Mesenteric fat pad (tissue), 1 donor: Measurements from ENCODE around the gene TMEM145. TPM values are rescaled to one million over a fixed set of nuclear protein-coding genes. Genes with fewer than 3 reads are reported as not detected.
A peak's percentile ranks its signal among the peaks of the same experiment; 100 is the strongest.
"Not testable (repeated sequence)": the region's sequence is repeated elsewhere in the genome, so short reads cannot be mapped to it uniquely, and the experiment has no call there.

ENCODE experiments used
- DNase-seq: peaks from one replicate; pipeline ENCODE4 v3.0.0-alpha.2; 2020; ENCODE audit warnings: low spot score
- total RNA-seq: library from RNA; stranded (reverse); fragmentation: NEBNext Ultra II Directional; extraction: Animal tissue kit (Norgen Biotek cat#: 25700); gene quantifications from one replicate; pipeline ENCODE4 v1.2.1, GENCODE V29; 2021
- donor health status: DM: yes; HTN: yes; CAD: no.

TMEM145 gene
- total RNA-seq, 1 donor from 2014 or later, result not detected

DNA sequence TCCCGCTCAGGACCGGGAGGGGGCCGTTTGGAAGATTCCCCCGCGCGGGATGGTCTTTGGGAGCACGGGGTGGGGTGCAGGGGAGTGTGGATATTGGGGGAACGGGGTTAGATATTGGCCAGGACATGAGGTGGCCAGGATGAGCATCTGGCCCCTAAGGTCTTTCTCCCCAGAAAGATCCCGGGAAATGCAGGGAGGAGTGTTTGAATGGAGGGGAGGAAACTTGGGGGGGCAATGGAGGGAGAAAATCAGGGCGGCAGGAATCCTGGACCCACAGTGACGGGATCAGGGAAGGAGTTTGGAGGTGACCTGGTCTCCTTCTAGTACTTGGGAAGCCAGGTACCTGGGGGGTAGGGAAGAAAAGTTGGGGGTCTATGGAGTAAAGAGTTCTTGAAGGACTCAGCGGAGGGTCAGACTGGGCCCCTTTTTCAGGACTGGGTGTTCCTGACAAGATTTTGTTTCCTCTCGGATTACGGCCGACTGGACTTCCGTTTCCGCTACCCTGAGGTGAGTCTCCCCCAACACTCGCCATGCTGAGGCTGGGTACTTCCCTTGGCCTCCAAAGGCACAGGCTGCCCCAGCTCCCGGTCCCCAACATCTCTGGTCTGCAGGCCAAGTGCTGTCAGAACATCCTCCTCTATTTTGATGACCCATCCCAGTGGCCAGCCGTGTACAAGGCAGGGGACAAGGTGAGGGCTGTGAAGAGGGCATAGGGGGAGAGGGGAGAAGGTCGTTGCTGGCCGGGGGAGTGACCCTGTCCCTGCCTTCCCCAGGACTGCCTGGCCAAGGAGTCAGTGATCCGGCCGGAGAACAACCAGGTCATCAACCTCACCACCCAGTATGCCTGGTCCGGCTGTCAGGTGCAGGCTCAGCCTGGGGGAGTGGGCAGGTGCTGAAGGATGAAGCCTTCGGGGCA lies 989 bp downstream of the TMEM145 start:
- no peak for DNase-seq

DNA sequence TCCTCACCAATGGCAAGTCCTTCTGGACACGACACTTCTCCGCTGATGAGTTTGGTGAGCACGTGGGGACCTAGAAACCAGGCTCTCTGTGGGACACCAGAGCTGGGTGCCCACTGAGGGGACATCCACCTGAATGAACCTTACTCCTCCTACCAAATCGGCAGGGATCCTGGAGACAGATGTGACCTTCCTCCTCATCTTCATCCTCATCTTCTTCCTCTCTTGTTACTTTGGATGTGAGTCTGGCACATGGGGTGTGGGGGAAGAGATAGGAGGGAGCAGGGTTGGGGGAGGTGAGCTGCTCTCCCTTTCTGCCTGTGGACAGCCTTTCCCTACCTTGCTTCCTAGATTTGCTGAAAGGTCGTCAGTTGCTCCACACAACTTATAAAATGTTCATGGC lies 1.9 kb downstream of the TMEM145 start:
- no peak for DNase-seq

DNA sequence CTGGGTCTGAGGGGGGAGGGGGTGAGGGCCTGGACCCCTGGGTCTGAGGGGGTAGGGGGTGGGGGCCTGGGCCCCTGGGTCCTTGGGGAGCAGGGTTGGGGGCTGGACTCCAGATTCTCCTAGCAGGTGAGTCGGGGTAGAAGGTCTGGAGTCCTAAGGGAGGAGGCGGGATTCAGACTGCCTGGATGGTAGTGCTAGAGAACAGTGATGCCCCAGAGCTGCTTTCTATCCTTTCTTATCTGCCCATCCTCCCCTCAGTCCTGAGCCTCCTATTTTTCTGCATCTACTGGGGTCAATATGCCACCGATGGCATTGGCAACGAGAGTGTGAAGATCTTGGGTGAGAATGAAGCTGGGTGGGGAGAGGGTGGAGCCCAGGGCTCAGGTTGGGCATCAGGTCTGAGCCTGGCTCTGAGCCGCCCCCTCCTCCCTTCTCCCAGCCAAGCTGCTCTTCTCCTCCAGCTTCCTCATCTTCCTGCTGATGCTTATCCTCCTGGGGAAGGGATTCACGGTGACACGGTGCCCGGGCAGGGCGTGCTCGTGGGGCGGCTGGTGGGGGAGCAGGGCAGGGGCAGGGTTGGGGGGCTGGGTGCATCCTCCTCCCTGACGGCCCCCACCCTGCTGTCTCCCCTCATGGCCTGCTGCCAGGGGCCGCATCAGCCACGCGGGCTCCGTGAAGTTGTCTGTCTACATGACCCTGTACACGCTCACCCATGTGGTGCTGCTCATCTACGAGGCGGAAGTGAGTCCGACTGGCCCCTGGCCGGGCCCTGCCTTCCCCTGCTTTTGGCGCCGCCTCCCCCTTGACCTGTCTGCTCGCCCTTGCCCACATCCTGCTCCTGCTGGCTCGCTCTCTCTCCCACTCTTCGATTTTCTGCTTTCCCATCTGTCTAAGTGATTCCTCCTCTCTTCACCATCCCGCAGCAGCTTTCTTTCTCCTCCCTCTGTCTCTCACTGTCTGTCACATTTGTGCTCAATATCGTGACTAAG lies 3.4 kb downstream of the TMEM145 start:
- no peak for DNase-seq

DNA sequence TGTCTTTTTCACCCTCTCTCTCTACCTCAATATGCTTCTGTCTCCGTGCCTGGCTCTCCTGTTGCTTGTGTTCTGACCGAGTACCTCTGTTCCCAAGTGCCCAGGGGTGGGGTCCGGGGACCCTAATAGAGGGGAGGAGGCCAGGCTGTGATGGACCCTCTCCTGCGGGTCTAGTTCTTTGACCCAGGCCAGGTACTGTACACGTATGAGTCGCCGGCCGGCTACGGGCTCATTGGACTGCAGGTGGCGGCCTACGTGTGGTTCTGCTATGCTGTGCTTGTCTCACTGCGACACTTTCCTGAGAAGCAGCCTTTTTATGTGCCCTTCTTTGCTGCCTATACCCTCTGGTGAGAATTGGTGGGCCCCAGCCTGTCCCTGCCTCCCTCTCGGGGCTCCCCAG lies 4.4 kb downstream of the TMEM145 start:
- DNase-seq, result no peak

DNA sequence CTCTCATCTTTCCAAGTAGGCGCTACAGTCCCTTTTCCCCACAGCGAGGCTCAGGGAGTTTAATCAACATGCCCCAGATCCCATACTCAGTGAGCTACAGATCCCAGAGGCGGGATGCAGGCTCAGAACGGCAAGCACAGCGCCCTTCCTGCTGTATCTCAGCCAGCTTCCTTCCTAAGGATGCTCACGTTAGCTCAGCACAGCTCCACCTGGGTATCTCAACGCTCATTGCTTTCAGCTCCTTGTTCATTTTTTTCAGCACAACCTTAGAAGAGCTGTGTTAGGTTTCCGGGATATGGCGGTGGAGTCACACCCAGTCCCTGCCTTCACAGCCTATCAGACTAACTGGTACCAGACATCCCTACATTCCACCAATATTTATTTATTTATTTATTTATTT lies 9.2 kb downstream of the TMEM145 start:
- DNase-seq, result no peak

DNA sequence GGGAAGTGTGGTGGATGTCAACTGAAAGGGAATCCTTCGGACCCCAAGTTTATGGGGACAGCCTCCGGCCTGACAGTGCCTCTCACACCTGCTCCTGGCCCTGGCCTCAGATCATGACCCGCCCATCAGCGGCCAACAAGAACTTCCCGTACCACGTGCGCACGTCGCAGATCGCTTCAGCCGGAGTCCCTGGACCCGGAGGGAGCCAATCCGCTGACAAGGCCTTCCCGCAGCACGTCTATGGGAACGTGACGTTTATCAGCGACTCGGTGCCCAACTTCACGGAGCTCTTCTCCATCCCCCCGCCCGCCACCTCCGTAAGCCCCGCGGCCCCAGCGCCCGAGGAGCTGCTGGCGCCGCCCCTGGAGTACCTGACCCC lies 10.4 kb downstream of the TMEM145 start:
- DNase-seq, result no peak

DNA sequence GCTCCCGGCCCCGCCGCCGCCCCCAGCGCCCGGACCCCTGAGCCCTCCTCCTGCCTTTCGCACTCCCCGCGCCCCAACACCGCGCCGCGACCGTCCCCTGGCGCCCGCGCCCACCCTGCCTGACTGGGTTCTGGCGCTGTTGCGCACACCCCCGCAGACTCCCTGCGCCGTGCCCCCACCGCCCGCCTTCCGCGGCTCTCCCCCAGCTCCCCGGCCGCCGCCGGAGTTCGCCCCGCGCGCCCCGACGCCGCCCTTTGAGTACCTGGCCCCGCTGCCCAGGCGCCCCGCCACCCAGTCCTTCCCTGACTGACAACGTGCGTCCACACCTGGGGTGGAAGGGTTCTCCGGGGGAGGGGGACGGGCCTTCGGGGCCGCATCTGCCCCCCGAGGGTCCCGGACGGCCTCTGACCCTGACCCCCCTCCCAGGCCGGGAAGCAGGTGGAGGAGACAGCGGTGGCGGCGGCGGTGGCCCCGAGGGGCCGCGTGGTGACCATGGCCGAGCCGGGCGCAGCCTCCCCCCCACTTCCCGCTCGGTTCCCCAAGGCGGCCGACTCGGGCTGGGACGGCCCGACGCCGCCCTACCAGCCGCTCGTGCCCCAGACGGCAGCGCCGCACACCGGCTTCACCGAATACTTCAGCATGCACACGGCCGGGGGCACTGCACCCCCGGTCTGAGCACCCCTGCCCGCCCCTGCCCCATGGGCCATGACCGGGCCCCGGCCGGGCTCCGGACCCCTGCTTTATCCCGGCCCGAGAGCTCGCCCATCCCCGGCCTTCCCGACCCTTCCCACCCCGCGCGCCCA lies 10.9 kb downstream of the TMEM145 start:
- no peak for DNase-seq

DNA sequence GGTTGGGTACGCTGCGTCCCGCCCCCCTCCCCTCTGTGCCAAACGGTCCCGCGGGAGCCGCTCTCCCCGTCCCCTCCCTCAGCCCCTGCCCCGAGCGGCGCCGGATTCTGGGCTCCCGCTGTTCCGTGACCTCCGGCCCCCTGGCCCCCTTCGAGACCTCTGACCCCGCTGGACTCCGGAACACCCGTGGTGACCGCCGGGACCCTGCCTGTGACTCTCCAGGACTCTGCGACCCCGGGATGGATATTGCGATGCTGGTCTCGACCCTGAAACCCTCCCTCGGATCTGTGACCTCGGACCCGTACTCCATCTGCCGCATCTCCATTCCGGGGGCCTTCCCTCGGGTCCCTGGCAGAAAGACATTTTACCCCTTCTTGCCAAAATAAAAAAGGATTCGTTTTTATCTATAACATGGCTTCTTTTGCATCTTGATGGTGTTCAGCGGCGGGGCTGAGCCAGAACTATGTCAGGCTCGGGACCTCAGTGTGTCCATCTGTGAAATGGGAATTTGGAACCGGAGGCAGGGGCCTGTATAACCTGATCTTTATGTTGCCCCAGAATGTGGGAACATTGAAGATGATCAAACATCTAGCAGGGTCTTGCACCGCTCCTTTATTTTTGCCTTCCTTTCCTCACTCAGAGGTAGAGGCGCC lies 11.7 kb downstream of the TMEM145 start:
- no peak for DNase-seq

DNA sequence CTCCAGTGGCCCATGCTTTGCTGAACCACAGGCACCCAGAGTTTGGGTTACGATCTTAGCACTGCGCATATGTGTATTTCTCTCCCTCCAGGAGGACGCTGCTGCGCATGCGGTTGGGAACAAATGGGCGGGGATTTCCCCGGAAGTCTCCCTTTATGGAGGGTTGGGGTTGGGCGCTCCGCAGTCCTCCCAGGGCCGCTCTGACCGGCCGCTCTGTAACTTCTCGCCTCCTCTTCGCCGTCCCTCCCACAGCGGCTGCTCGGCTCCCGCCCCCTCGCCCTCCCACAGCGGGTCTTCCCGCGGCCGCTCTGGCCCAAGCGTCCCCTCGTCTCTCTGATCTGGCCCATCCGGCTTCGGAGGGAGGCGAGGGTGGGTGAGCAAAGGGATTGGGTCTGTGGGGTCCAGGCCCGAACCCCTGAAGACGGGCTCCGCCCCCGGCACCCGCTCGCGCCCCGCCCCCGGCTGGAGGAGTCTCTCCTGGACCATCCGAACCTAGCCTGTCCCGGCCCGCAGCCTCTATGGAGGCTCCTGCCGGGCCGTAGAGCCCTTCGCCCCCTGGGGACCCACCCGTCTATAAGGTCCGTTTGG lies 12.3 kb downstream of the TMEM145 start, which contains the start of gene MEGF8:
TSS of gene MEGF8 (plus strand) at position 328 of the 588 bp plus-strand sequence. CDS start 609 bp downstream, outside the sequence.
- DNase-seq, result peak; percentile 98

DNA sequence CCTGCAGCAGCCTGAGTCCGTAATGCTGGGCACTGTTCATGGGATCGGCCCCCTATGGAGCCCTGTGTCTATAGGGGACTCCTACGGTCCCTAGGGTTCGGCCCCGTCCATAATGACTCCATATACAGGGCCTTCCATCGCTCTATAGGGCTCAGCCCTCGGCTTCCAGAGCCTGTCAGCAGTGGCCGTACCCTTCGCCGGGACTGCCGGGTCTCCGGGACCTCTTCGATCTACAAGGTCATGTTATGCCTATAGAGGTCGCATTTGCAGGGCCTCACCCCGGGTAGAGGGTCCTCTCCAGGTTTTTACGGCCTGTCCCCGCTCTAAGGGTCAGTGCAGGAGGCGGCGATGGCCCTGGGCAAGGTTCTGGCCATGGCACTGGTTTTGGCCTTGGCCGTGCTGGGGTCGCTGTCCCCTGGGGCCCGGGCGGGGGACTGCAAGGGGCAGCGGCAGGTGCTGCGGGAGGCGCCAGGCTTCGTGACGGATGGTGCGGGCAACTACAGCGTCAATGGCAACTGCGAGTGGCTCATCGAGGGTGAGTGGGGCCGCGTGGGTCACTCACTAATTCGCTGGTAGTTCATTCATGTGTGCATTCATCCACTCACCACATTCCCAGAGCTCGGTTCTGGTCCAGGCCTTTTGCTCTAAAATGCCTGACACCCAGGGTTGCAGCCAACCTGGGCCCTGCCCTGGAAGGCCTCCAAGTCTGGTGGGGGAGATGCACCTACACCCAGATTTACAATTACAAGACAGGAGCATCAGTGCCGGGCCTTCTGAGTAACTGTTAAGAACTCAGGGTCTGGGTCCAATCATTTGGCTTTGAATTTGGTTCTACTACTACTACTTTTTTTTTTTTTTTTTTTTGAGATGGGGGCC lies 13.0 kb downstream of the TMEM145 start:
- no peak for DNase-seq

DNA sequence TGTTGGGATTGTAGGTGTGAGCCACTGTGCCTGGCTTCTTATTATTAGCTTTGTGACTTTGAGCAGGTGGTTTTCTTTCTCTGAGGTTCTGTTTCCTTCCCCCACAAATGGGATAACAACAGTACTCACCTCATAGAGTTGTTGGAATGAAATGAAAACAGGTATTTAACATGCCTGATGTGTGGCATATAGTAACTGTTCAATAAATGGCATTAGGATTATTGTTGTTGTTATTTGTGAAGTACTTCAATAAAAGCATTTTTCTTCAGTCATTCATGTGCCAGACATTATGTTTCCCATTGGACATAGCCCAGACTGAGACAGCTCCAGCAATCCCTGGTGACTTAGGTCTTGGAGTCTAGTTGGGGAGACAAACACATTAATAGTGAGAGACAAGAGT lies 13.9 kb downstream of the TMEM145 start:
- DNase-seq, result no peak

DNA sequence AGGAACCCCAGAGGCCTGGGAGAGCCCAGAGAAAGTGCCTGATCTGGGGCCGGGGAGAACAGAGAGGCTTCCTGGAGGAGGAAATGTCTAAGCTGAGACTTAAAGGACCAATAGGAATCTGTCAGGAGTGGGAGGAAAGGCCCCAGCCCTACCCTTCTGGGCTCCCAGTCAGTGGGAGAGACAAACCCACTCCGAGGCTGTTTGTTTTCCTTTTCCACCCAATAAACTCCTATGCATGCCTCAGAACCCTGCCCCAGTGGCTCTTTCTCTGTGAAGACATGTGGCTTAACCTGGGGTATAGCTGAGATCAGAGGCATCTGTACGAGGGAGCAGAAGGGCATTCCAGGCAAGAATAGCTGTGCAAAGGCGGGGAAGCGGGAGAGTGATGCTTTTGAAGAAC lies 14.3 kb downstream of the TMEM145 start:
- DNase-seq, result no peak

DNA sequence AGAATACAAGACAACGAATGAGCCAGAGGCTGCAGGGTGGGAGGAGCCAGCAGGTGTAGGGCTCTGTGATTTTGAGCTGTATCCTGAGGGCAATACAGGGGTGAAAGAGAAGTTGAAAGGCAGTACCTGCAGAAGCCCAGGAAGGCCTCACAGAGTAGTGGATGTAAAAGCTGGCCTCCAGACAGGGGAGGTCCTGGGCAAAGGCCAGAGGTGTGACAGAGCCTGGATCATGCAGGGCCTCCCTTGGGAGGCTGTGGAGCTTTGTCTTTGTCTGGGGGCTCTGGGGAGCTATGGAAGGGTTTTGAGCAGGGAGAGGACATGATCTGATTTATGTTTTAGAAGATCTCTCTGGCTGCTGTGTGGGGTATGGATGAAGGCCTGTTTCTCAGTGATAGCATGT lies 15.0 kb downstream of the TMEM145 start:
- no peak for DNase-seq

DNA sequence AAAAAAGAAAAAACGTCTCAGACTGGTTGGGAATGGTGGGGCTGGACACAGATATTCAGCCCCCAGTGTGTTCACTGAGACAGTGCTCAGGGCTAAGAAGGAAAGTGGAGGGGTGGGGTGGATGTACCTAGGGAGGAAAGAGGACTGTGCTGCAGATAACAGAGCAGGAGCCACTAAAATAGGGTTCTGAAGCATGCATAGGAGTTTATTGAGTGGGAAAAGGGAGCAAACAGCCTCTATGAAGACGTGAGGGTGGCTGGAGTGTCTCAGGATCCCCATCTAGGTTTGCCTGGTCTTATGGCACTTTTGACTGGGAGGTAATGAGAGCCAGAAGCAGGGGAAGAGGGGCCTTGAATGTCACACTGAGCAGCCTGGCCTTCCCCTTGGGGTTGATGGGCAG lies 15.7 kb downstream of the TMEM145 start:
- no peak for DNase-seq

DNA sequence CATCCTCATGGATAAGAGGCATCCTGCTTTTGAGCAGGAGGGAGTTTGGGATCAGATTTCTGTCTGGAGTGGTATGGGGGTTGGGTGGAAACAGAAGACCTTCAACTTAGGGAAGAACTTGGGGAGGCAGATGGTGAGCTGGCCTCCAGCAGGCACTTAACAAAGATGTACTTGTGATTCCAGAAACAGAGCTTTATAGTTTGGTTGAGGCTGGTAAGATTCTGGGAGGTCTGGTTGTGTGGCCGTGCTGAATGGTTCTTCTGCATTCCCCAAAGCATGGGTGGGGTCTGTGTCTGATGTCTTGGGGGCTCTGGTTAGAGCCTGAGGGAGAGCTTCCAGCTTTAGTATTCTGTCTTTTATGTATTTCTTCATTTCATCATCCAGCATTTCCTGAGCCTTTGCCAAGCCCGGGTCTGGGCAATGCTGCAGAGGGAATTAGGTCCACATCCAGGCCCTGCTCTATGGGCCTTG lies 17.2 kb downstream of the TMEM145 start:
- DNase-seq, result no peak

DNA sequence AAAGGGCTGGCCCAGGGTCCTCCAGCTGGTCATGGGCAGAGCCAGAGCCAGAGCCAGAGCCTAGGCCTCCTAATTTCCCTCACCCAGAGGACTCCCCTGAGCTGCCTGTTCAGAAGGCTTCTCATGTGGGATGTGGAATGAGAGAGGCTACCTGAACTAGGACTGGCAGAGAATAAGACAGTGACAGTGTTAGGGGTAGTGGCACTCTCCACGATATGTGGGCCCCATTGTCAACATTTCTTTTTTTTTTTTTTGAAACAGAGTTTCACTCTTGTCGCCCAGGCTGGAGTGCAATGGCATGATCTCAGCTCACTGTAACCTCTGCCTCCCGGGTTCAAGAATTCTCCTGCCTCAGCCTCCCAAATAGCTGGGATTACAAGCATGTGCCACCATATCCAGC lies 18.2 kb downstream of the TMEM145 start:
- DNase-seq, result not testable (repeated sequence)

DNA sequence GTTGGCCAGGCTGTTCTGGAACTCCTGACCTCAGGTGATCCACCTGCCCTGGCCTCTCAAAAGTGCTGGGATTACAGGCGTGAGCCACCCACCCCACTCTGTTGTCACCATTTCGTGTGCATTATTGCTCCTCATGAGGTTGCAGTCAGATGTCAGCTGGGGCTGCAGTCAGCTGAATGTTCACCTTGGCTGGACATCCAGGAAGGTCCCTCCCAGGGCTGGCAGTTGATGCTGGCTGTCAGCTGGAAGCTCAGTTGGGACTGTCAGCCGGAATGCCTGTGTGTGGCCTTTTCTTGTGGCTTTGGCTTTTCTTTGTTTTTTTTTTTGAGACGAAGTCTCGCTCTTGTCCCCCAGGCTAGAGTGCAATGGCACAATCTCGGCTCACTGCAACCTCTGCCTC lies 18.9 kb downstream of the TMEM145 start:
- DNase-seq, result no peak

DNA sequence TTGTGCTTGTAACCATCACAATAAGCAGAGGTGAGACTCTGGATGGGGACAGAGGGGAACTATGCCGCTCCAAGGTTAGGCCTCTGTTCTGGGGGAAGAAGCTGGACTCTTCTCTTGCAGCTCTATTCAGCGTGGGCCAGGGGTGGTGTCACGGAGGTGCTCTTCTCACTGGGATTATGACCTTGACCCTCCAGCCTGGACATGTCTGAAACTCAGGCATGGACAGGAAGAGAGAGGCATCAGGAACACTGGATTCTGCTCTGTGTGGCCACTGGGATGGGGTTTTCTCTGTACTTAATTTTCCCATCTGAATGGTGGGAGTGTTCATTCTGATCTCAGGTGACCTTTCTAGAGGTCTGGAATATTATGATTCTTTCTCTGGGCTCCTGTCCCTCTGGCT lies 19.9 kb downstream of the TMEM145 start:
- no peak for DNase-seq
